GM19397 (cell line): ENCODE results near the gene EGF.

ENCODE experiments used
- ATAC-seq: cut with Tn5 transposase; IDR thresholded peaks from one replicate; pipeline ENCODE4 v1.9.1; 2021; ENCODE audit warnings: mild to moderate bottlenecking, moderate library complexity; ENCODE audit not compliant: unreplicated experiment

Gene EGF

DNA sequence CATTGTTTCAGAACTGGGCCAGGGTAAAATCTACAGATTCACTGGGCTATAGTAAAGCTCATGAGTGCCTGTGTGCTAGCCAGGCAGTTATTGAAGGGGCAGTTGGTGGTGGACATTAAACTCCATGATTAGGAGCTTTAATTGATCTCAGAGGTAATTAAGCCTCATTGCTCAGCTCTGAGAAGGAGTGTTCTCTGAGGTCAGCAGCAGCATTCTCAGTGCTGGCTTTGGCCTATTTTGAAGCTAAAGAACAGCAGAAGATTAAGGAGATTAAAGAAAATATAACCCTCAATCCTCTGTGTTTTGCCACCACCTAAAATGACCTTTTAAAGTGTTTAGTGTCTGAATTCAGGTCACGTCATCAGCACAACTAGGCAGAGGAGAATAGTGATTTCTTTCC is 42.5 kb downstream of the EGF start:
- ATAC-seq = no peak

DNA sequence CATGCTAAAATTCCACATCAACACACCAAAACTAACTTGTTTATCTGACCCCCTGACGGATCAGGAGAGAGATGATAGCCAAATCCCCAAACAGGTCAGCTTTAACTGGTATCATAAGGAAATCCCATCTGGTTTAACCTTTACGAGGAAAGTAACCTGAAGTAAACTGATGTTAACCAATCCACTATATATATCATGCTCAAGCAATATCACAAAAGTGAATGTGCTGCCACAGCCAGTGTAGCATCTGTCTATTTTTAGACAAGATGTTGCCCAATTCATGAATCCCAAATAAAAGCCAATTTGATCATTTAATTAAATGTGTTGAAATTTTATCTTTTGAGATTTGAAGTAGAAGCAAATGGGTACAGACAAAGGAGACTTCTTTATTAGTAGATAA is 44.5 kb downstream of the EGF start:
- ATAC-seq = no peak

DNA sequence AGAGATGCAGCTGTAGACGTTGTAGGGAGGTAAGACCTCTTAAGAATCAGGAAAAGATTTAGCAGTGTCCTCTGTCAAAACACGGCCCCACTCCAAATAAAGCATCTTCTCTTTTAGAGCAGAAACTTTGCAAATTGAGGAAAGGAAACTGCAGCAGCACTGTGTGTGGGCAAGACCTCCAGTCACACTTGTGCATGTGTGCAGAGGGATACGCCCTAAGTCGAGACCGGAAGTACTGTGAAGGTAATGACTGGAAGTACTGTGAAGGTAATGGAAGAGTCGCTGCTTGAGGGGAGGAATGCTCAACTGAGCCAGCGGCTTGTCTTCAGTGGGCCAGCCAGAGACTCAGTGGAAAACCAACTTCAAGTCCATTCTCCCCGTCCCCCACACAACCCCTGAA is 46.5 kb downstream of the EGF start:
- no peak for ATAC-seq

DNA sequence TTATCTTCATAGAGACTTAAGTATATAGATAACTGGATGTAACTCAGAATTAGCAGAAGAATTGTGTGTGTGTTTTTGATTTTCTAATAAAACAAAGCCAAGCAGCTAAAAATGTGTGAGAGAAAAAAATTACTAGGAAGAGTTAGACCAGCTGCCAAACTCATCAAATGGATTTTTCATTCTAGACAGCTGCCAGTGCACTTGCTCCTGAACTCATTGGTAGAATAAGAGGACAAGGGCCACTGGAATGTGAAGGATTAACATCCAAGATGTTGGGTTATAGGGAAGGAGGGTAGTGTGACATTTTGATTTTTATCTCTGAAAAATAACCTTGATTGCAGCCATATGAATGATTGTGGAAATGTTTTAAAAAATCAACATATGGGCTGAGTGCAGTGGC is 49.7 kb downstream of the EGF start:
- ATAC-seq = no peak

DNA sequence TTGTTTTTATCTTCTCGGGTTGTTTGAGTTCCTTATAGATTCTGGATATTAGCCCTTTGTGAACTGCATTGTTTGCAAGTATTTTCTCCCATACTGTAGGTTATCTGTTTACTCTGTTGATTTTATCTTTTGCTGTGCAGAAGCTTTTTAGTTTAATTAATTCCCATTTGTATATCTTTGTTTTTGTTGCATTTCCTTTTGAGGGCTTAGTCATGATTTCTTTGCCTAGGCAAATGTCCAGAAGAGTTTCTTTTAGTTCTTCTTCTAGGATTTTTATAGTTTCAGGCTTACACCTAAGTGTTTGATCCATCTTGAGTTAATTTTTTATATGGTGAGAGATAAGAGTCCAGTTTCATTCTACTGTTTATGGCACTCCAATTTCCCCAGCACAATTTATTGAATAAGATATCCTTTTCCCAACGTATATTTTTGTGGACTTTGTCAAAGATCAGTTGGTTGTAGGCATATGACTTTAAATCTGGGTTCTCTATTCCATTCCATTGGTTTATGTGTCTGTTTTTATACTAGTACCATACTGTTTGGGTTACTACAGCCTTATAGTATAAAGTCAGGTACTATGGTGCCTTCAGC is 54.3 kb downstream of the EGF start:
- no peak for ATAC-seq

DNA sequence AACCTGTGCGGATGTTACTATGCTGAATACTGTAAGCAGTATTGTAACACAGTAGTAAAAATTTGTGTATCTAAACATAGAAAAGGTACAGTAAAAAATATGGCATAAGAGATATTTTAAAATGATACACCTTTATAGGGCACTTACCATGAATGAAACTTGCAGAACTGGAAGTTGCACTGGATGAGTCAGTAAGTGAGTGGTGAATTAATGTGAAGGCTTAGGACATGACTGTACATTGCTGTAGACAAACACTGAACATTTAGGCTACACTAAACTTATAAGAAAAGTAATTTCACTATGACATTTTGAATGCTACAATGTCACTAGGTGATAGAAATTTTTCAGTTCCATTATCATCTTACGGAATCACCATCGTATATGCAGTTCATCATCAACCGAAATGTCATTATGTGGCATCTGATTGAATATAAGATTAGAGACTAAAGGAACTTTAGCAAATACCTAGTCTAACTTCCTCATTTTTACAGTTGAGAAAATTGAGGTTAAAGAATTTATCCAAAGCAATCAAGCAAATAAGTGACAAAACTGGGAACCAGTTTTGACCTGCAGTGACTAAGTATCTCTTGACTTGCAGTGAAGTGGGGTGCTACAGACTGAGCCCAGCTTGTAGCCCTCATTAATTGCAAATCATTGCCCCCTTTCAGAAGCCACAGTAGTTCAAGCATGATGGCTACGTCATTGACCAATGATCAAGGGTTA is 55.3 kb downstream of the EGF start:
- ATAC-seq = peak; percentile 62

DNA sequence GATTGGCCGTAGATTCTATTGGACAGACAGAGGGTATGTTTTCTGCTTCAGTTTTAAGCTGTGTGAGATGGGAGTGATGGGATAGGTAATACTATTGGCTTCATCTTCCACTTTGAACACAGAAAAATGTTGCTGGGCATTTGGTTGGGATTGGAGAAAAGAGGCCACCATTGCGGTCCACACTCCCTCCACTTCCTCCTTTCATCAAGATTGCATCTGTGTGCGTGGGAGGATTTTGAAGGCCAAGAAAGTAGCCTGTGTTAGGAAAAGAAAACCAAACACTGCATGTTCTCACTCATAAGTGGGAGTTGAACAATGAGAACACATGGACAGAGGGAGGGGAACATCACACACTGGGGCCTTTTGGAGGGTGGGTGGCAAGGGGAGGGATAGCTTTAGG is 56.4 kb downstream of the EGF start:
- ATAC-seq = no peak

DNA sequence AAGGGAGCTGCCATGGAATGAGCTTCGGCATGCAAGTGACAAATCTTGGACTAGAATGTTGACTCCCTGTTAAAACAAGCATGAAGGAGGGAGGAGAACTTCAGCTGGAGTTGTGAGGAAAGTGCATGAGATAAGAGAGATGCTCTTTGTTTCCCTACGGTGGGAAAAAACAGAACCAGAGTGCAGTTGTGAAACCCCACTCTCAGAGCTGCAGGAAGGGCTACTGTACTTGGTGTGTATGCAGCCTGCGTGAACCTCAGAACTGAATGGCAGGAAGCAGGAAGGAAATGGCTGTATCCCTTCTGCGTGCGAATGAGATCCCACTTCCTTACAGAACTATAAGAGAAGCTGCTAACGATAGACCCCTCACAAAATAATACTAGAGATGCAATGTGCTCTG is 57.2 kb downstream of the EGF start:
- no peak for ATAC-seq

DNA sequence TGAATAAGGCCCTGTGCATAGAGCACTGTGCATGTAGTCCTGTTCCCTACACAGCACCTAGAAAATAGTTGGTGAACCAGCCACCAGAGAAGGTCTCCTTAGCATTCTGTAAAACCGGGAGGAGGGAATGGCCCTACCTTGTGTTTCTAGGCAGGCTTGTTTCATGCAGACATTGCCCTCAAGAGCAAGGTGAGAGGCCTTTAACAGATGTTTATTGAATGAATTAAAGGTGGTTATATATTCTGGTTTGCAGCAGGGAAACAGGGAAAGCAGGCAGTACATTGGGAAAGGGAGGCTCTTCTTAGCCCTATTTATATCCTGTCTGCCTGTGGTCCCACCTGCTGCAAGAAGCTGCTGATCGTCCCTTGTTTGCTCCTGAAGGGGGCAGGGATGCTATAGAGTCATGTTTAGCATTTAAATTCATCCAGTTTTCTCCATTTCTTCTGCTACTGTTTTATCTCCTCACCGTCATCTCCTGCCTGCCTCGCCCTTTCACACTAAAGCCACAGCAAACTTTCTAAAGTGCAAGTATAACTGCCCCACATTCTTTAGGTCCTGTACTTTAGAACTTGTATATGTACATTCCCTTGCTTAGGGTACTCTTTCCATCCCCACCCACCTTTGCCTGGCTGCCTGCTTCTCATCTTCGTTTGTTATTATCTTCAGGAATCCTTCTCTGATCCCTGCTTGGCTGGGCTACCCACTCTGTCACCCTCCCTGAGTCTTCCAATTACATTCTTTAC is 60.3 kb downstream of the EGF start:
- ATAC-seq = no peak

DNA sequence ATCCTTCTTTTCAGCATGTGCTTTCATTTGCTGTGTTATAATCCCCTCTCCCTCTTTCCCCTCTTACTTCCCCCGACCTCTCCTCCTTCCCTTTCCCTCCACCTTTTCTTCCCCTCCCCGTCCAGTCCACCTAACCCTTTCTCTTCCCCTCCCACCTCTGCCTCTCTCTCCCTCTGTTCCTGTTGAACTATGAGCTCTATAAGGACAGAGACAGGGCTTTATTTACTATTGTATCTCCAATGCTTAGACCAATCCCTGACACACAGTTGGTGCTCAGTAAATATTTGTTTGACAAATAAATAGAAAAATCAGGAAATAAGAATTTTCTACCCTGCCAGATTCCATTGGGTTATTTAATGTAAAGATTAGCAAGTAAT is 60.8 kb downstream of the EGF start:
- ATAC-seq = no peak

DNA sequence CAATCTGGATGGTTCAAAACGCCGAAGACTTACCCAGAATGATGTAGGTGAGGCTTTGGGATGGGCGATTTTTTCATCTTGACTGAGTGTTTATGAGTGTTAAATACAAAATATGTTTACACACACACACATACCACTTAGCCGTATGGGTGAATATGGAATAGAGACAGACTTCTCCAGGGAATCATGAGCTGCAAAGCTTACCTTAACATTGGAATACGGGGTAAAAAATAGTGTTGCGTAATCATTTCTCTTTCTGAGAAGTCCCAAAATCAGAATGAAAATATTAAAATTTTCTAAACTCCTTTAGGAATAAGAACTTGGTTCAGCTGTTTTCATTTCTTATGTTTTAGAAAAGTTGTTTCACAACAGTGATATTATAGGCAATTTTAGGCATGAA is 63.5 kb downstream of the EGF start:
- no peak for ATAC-seq

DNA sequence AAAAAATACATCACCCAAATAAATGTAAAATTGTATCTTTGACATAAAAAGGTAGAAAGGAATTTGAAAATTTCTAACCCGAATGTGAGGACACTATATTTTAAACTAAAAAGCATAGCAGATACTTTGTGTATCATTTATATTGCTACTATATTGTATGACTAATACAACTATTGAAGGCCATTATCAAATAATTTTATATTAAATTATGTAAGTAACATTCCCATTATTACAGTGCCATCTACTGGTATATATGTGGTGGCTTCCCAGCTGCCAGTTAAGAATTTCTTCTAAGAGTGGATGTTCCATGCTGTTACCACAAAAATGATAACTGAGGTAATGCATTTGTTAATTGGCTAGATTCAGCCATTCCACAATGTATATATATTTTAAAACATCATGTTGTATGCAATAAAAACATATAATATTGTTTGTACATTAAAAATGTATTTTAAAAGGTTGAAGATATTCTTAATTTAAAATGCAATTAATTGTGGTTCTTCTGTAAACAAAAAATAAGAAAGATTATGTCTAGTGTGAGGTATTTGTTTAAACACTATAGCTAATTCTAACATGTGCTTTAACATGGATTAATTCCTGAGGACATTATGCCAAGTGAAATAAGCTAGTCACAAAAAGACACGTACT is 65.3 kb downstream of the EGF start:
- no peak for ATAC-seq

DNA sequence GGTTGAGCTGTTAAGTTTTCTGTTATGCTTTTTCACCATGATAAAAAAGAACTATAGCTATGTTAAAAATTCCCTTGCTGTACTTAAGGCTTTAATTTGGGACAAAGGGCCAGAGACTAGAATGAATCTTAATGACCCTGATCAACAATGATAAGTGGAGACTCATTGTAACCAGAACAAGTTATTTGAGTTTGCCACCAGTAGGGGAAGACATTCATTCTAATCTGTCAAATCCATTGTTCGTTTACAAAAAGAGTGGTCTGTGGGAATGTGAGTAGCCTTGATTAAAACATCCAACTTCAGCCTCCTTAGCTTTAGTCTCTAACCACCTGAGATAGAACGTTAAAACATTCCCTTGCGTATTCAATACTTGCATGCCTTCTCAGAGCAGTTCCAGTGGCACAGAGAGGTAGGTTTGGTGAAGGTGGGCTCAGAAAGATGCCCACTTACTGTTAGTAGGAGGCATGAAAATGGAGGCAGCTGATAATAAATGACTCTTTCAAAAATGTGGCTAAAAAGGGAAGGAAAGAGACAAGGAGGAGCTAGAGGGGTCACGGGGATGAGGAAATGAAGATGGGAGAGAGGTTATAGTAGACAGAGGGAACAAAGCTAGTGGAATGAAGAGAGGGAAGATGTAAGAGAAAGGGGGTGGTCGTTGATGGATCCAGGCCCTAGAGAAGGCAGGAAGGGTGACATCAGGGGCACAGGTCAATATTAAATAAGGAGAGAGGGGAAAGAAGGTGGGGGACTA is 66.2 kb downstream of the EGF start:
- ATAC-seq = no peak

DNA sequence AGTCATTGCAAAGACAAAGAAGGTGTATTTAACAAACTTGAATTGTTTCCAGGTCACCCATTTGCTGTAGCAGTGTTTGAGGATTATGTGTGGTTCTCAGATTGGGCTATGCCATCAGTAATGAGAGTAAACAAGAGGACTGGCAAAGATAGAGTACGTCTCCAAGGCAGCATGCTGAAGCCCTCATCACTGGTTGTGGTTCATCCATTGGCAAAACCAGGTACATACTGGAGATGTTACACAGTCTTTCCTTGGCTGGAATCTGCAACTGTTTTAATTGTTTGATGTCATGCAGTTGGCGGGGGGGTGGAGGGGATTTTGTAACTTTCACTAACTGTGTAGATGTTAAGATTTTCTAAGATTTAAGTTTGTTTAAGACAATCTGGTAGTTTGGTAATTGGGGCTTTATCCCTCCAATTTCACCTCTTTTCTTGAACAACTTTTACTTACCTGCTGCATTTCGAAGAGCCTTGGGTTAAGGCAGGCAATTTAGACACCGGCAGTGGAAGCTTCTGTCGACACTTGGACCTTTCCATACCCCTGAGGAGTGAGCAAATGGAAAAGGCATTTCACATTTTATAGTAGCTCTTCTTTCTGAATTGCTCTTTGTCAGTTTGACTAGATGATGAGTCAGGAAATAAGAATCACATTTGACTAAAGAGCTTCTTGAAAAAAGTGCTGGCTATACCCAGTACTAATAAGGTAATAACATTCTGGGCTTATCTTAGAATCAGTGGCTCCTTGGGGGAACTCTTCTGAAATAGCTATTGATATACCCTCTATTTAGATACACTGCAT is 67.4 kb downstream of the EGF start:
- ATAC-seq = no peak

DNA sequence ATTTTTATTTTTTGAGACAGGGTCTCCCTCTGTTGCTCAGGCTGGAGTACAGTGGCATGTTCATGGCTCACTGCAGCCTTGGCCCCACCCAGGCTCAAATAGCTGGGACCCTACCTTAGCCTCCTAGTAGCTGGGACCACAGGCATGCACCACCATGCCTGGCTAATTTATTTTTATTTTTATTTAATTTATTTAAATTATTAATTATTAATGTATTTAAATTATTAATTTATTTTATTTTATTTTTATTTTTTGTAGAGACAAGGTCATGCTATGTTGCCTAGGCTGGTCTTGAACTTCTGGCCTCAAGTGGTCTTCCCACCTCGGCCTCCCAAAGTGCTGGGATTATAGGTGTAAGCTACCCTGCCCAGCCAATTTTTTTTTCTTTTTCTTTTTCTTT is 69.3 kb downstream of the EGF start:
- no peak for ATAC-seq

DNA sequence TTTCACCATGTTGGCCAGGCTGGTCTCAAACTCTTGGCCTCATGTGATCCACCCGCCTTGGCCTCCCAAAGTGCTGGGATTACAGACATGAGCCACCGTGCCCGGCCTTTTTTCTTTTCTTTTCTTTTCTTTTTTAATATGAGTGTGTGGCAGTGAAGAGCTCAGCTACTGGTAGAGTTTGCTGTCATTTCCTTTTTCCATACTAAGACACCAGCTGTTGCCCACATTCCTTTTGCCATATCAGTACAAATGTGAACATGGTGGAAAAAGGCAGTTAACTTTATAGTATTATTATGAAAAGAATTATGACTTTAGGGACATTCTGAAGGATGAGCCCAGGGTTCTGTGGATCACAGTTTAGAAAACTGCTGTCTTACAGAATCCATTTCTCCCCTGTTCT is 69.8 kb downstream of the EGF start:
- no peak for ATAC-seq

DNA sequence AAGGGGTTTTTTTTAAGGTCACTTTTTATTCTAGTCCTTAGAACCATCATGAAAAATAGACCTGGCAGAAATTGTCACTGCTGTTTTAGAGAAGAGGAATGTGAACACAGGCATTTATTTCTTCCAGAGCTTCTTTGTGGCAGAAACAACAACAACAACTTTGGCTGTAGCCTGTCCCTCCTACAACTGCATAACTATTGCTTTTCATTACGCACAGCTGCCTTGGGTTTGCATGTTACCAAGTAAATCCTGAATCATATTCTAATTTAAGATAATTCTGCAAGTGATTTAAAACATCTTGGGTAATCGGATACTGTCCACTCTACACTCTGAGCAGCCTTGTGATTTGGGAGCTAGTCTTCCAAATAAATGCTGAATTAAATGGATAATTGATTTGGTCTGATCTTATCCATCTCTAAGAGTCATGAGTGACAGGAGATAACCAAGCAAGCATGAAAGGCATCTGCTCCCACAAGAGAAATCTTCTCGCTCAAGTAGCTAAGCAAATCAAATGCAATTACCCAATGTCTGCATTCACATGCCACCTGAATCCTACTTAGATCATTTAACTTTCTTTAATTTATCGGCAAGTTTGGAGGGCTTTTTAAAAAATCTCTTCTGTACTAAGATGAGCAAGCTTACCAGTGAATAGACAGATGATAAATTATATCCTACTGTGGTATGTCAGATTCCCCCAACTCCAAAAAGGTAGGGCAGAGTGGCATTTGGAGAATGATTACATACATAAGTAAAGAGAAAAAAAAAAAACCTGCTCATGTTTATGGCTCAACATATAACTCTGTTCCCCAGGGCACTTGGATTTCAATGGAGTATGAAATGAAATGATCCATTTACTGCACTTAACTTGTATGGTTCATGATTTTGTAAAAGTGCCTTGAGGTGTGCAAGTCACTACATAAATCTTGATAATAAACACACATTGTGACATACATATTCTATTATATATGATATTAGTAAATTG is 73.6 kb downstream of the EGF start:
- no peak for ATAC-seq

DNA sequence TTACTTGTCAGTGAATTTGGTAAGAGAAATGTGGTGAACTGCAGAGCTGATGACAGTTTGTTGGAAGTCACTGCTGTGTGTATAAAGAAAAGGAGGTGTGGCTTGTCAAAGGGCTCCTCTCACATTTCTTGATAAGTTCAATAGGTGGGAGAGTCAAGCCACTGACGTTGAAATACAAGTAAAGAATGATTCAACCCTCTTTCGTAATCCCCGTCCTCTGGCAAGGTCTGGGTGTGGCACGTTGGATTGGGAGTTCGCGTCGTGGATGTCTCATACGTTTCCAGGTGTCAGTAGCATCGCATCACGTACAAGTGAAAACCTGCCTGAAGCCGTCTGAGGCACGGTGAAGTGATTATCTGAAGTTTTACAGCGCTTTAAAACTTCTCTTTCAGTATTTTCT is 76.4 kb downstream of the EGF start:
- no peak for ATAC-seq

DNA sequence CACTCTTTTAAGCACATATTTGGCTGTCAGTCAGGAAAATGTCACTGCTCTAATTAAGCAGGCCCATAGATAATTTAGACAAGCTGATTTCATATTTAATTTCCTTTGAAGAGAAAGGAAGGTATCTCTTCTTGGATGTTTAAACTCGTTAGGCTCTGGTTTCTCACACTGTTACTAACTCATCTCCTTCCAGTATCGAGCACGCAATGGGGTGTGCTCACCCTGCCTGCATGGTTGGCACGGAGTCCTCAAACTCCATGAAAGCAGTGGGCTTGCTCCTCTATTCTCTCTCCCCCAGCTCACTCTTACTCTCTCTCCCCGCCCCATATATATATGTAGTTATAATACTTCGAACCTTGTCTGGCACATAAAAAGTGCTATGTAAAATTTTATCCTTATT is 76.9 kb downstream of the EGF start:
- ATAC-seq = no peak
